ENCODE results near the gene DBF4B.

DBF4B gene

GRCh38 chr17:44757045-44757917 is 48.8 kb downstream of the DBF4B start:
- H3K4me3 ChIP-seq (ENCODE audit: low read length) = no peak overlapping the region
- DNase-seq (ENCODE audit: low read depth, low spot score) = no peak

- no peak overlapping the region for H3K4me3 ChIP-seq (ENCODE audit: low read length)
Observed at GRCh38 chr17:44757918-44758413, 49.5 kb downstream of the DBF4B start.

DNA sequence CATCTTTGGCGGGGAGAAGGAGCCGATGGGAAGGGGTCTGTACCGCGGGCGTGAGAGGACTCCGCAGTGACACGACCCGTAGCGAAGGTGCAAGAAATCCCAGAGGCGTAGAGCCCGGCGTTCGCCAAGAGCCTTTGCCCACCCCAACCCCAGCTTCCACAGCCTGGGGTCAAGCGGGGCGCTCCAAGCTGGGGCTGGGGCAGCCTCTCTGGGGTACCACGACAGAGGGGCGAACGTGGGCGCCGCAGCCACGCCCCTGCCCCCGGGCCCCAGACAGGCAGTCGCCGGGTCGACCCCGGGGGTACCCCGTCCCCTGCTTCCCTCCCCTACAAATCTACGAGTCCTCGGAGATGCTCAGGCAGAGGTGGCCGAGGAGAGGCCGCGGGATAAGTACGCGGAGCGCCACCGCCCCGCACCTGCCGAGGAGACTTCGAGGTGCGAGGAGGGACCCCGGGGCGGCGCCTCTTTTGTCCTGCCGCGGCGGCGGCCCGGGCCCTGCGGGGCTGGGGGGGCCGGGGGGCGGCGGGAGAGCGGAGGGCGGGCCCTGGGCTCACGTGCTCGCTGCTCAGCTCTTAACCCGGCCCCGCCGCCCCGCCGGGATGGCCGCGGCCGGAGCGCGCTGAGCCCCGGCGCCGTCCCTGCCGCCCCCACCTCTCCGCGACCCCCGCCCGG is 50.1 kb downstream of the DBF4B start, which contains the start of gene ADAM11:
Gene ADAM11, plus strand, starts transcription at position 575 of the 672 bp plus-strand sequence. CDS start 212 bp downstream, outside the sequence.
- H3K4me3 ChIP-seq (ENCODE audit: low read length) = peak within 1 kb of the TSS; percentile 46
- no peak for DNase-seq (ENCODE audit: low read depth, low spot score)

More at GRCh38 chr17:44757918-44758413, 49.5 kb downstream of the DBF4B start:
- no peak for DNase-seq (ENCODE audit: low read depth, low spot score)

DNA sequence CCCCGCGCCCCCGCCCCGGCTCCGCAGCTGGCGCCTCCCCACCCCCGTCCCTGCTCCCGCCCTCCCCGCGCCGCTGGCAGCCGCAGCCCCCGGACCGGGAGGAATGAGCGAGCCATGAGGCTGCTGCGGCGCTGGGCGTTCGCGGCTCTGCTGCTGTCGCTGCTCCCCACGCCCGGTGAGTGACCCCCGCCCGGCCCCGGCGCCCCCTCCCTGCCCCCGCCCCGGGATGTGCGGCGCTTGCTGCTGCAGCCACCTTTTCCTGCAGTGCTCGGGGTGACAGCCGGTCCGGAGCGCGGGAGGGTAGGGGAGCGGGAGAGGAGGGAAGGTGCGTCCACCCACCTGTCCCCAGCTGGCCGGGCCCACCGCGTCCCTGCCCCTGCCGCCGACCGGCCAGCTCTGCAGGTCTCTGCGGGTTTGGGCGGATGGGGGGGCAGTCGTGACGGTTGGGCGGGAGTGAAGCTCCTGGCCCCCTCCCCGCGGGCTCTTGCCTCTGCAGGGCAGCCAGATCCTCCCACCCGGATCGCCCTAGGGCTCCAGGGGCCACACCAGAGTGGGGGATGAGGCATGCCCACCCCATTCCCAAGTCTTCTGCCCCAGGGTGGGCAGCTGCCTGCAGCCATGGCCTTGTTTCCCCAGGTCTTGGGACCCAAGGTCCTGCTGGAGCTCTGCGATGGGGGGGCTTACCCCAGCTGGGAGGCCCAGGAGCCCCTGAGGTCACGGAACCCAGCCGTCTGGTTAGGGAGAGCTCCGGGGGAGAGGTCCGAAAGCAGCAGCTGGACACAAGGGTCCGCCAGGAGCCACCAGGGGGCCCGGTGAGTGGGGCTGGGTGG is 50.8 kb downstream of the DBF4B start:
- no peak for DNase-seq (ENCODE audit: low read depth, low spot score)
- H3K4me3 ChIP-seq (ENCODE audit: low read length) = peak overlapping the region; percentile 46

- no peak overlapping the region for H3K4me3 ChIP-seq (ENCODE audit: low read length)
- DNase-seq (ENCODE audit: low read depth, low spot score) = no peak
Observed at GRCh38 chr17:44759916-44760243, 51.4 kb downstream of the DBF4B start.

DNA sequence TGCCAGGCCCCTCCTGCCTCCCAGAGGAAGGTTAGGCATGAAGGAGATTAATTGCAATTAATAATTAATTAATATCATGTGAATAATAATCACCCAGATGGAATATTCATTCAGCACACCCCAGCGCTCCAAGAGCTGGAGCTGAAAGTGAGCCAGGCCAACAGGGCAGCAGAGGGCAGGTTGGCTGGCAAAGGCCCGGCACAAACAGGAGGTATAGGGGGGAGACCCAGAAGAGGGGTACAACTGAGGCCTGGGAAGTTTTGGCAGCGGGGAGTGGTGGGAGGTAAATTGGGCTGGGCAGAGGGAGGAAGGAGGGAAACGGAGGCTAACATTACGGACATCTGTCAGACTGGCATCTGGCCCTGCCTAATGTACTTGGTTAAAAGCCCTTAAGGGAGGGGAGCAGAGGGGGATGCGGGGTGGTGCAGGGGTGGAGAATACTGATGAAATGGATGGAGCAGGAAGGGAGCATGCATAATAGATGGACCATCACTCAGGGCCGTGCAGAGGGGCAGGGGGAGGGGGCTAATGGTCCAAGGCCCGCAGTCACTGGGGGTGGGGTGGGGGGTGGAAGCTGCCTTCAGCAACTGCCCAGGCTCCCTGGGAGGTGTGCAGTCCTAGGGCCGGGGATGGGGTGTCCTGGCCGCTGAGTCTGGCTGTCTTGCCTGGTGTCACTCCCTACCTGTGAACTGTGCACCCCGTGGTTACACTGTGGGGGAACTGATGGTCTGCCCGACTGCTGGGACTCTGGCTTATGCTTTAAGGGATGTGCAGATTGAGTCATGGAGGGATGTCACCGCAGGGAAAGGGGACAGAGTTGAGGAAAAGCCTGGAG is 52.2 kb downstream of the DBF4B start:
- DNase-seq (ENCODE audit: low read depth, low spot score) = no peak
- H3K4me3 ChIP-seq (ENCODE audit: low read length) = no peak overlapping the region

DNA sequence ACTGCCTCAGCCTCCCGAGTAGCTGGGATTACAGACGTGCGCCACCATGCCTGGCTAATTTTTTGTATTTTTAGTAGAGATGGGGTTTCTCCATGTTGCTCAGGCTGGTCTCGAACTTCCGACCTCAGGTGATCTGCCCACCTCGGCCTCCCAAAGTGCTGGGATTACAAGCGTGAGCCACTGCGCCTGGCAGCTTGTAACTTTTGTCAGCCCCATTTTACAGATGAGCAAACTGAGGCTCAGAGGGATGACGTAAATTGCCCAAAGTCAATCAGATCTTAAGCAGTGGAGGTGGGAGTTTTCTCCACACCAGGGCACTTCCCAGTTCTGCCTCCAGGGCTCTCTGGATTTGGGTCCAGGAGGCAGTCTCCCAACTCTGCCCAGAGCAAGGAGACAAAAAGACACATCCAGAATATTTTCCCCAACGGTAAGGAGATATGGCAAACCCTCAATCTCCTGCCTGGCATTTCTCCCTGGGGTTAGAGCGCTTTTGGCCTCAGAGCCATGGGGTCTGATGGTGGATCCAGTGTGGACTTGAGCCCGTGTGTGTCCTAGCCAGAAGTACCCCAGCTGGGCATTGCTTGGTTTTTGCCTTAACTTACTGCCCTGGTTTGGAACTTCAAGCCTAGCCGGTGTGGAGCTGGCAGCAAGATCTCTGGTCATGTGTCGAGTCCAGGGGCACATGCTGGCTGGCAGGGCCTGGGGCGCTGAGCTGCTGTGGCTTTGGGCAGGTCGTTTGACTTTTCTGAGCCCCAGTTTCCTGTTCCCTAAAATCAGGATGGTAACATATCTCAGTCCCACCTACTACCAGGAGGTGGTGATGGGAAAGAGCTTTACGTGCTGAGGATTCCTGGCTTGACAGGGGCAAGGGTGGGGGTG is 53.7 kb downstream of the DBF4B start:
- no peak for DNase-seq (ENCODE audit: low read depth, low spot score)

DNA sequence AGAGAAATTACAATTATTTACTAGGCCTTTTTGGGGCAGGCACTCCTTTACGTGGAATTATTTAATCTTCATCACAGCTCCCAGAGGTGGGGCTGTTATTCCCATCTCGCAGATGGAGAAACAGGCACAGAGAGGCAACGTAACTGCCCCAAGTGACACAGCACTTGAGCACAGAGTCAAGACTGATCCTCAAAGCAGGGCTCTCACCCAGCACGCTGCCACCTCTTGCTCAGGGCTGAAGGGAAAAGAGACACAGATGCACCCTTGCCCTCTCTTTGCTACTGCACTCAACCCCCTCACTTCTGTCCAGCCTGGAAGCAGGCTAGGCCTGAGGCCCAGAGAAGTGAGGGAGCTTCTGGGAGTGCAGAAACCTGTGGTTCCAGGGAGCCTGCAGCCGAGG is 54.7 kb downstream of the DBF4B start:
- H3K4me3 ChIP-seq (ENCODE audit: low read length) = no peak overlapping the region
- no peak for DNase-seq (ENCODE audit: low read depth, low spot score)

More for the DNA sequence above, 53.7 kb downstream of the DBF4B start:
- no peak overlapping the region for H3K4me3 ChIP-seq (ENCODE audit: low read length)

- no peak overlapping the region for H3K4me3 ChIP-seq (ENCODE audit: low read length)
- no peak for DNase-seq (ENCODE audit: low read depth, low spot score)
Observed at GRCh38 chr17:44765965-44766364, 57.5 kb downstream of the DBF4B start.

- no peak overlapping the region for H3K4me3 ChIP-seq (ENCODE audit: low read length)
- no peak for DNase-seq (ENCODE audit: low read depth, low spot score)
Observed at GRCh38 chr17:44766409-44767038, 58.1 kb downstream of the DBF4B start.

GRCh38 chr17:44767493-44767892 is 59.0 kb downstream of the DBF4B start:
- DNase-seq (ENCODE audit: low read depth, low spot score) = no peak
- H3K4me3 ChIP-seq (ENCODE audit: low read length) = no peak overlapping the region

DNA sequence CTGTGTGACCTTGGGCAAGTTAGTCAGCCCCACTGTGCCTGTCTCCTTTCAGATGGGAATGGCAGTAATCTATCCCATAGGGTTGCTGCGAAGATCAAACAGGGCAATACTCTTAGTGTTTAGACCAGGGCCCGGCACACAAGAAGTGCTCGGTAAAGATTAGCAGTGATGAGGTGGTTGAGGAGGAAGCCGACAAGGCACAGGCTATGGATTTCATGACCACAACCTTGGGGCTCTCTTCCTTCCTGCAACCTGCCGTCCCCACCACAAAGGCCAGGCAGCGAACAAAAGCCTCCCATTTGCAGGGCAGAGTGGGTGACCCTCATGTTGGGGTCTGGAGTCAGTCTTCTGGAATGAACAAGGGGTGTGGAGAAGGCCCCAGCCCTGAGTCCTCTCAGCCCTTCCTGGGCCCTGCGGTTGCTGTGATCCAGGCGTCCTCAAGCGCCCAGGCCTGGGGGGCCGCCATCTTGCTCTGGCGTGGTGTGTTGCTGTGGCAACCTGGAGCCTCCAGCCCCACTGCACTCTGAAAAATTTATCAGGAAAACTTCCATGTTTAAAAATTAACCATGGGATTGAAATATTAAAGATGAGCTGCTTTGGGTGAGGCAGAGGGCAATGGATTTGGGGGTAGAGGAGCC is 60.2 kb downstream of the DBF4B start:
- H3K4me3 ChIP-seq (ENCODE audit: low read length) = no peak overlapping the region
- peak; percentile 24 for DNase-seq (ENCODE audit: low read depth, low spot score)

GRCh38 chr17:44769230-44769629 is 60.8 kb downstream of the DBF4B start:
- no peak for DNase-seq (ENCODE audit: low read depth, low spot score)
- H3K4me3 ChIP-seq (ENCODE audit: low read length) = no peak overlapping the region

GRCh38 chr17:44769647-44770084 is 61.2 kb downstream of the DBF4B start:
- no peak for DNase-seq (ENCODE audit: low read depth, low spot score)
- no peak overlapping the region for H3K4me3 ChIP-seq (ENCODE audit: low read length)

DNA sequence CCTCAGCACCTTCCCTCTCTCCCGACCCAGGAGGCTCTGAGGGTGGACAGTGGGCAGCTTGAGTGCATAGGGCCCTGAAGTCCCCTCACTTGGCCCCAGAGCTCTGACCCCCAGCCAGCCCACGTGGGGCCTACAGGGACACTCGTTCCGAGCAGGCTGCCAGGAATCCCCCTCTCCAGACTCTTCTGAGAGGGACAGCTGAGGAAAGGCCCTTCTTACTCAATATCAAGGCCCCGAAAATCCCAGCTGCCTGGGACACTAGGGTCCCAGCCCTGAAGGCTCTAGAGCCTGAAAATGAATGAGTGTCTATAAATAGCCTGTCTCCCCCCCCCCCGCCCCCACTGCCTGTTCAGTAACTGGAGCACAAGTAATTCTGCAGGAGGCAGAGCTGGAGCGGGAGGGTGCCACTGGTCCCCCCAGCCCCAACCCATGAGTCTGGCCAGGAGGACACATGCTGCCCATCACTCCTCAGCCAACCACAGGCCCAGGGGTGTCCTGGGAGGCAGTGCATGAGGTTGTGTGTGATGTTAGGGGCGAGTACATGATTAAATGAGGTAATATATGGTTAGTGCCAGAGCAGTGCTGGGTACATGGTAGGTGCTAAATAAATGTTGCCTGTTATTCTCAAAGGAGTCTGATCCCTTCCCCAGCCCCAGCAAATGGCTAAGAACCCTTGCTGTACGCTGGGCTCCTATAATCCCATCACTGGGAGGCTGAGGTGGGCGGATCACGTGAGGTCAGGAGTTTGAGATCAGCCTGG is 61.9 kb downstream of the DBF4B start:
- no peak for DNase-seq (ENCODE audit: low read depth, low spot score)
- H3K4me3 ChIP-seq (ENCODE audit: low read length) = no peak overlapping the region

Measured in Jurkat, Clone E6-1 (cell line).